Measurements from ENCODE around the gene MN1. TPM values are rescaled to one million over a fixed set of nuclear protein-coding genes. Genes with fewer than 3 reads are reported as not detected.

The MN1 gene
- total and polyA plus RNA-seq, 2 of the 4 experiments (the other 2 are of a cell fraction), result 0.36 to 1.3 TPM

GRCh38 chr22:27799015-27799826 lies 2.3 kb downstream of the MN1 start (continued):
- no peak for TF ChIP-seq RFX5 (IDR thresholded peaks at IDR 0.05; ENCODE audit: low read depth, low read length)

GRCh38 chr22:27798511-27799014 lies 3.0 kb downstream of the MN1 start:
- no peak overlapping the region for H2BK20ac ChIP-seq (ENCODE audit: low read depth, low read length)
- H3K4me2 ChIP-seq (ENCODE audit: low read depth, low read length), result no peak overlapping the region; the same call in 1 of the 2 replicates
- H3K4me3 ChIP-seq (ENCODE audit: insufficient read depth, low read depth, low read length), result no peak overlapping the region
- peaks cover 24% of the 10 kb centered on the region for H3K36me3 ChIP-seq (ENCODE audit: control insufficient read depth, insufficient read depth, low read length)
- in situ Hi-C loops (cut with MboI; ENCODE audit: low sequenced_read_pairs) (no loop called here), dilution Hi-C loops (cut with HindIII; ENCODE audit: low sequenced_read_pairs, unreplicated experiment) (no loop called here), intact Hi-C loops (cut with micrococcal nuclease) (no loop called here)
- TSS peak; percentile 21 for BruUV-seq (replicated peaks)
- H4K91ac ChIP-seq (ENCODE audit: insufficient read depth, low read depth, low read length), result no peak overlapping the region
- no peak overlapping the region for H3K18ac ChIP-seq (ENCODE audit: low read depth, low read length)
- no peaks in the 10 kb centered on the region; the same call in 1 of the 2 replicates for H3K27me3 ChIP-seq (ENCODE audit: control insufficient read depth, insufficient read depth, low read length)
- no peak overlapping the region for H3K4ac ChIP-seq (ENCODE audit: low read depth, low read length)
- no peak overlapping the region for H2AK9ac ChIP-seq (replicated peaks; ENCODE audit: low read depth, low read length, poor library complexity)
- ChIA-PET CTCF (no interaction called here), POLR2A (ENCODE audit: unreplicated experiment) (no interaction called here)
- H3K9me1 ChIP-seq (ENCODE audit: insufficient read depth, low read length), result 0 out of 2 replicates have a peak, but pooled peaks cover 3% of the 10 kb centered on the region
- H2BK5ac ChIP-seq (ENCODE audit: low read depth, low read length, poor library complexity, severe bottlenecking), result no peak overlapping the region
- peaks cover 11% of the 10 kb centered on the region; the same call in 1 of the 2 replicates for H3K4me1 ChIP-seq (ENCODE audit: control insufficient read depth, insufficient read depth, low read length)
- H2BK120ac ChIP-seq (ENCODE audit: low read depth, low read length), result no peak overlapping the region
- H3K27ac ChIP-seq (ENCODE audit: insufficient read depth, low read length), result no peak overlapping the region
- no peak overlapping the region for H3K23ac ChIP-seq (ENCODE audit: low read depth, low read length)
- no peak overlapping the region for H4K5ac ChIP-seq (ENCODE audit: low read depth, low read length)
- no peak overlapping the region for H3K14ac ChIP-seq (replicated peaks; ENCODE audit: low read depth, low read length)
- TF ChIP-seq USF2 (IDR thresholded peaks at IDR 0.05; ENCODE audit: low read depth, low read length), result no peak
- no peak for TF ChIP-seq CEBPB (IDR thresholded peaks at IDR 0.05; ENCODE audit: low read depth, low read length)
- no peak for TF ChIP-seq BHLHE40 (IDR thresholded peaks at IDR 0.05; ENCODE audit: low read depth, low read length)
- no peak for TF ChIP-seq RAD21 (IDR thresholded peaks at IDR 0.05; ENCODE audit: low read length)
- TF ChIP-seq ELK1 (IDR thresholded peaks at IDR 0.05; ENCODE audit: borderline replicate concordance, low read depth, low read length), result no peak
- no peak for TF ChIP-seq MAZ (IDR thresholded peaks at IDR 0.05; ENCODE audit: borderline replicate concordance, low read depth, low read length)
- no peak overlapping the region for H2AK5ac ChIP-seq (ENCODE audit: low read depth, low read length)
- H2AFZ ChIP-seq (replicated peaks; ENCODE audit: low read length, poor library complexity), result no peak overlapping the region
- H3K56ac ChIP-seq (ENCODE audit: extremely low read depth, insufficient read depth, low read length), result no peak overlapping the region
- H4K20me1 ChIP-seq (ENCODE audit: insufficient read depth, low read length), result peaks cover 8% of the 10 kb centered on the region
- no peak overlapping the region for H2BK15ac ChIP-seq (ENCODE audit: low read depth, low read length)
- no peak overlapping the region for H4K8ac ChIP-seq (ENCODE audit: low read depth in 2 of 2, low read length in 2 of 2)
- no peak overlapping the region for H3K9ac ChIP-seq (ENCODE audit: low read depth, low read length)
- 51% methylated on average over 31 of the region's 44 CpGs; no CpG with 5 or more reads in 1 of the 2 experiments for WGBS, 2 experiments (ENCODE audit: extremely low coverage in 2 of 2, insufficient read length in 1 of 2)
- H3K9me3 ChIP-seq (ENCODE audit: control insufficient read depth, insufficient read depth, low read length), result no peaks in the 10 kb centered on the region
- DNase-seq (no peak), ATAC-seq (ENCODE audit: low read depth) (no peak)
- H3K79me1 ChIP-seq (ENCODE audit: low read depth in 1 of 2, low read length in 2 of 2), result no peaks in the 10 kb centered on the region; a peak in 2 of 4 replicates
